SK-N-MC (cell line): ENCODE results near the gene ITPR2.

Experiments used
- EZH2 ChIP-seq: fragments of 200-600 bp; sonication (generic); IDR thresholded peaks from one replicate; pipeline ENCODE4 v1.6.1; 2017; ENCODE audit warnings: antibody characterized with exemption
- POLR2AphosphoS5 ChIP-seq: IDR thresholded peaks from 2 replicates; pipeline ENCODE4 v1.6.1; 2012; ENCODE audit warnings: mild to moderate bottlenecking, low read depth, low read length, borderline replicate concordance

DNA sequence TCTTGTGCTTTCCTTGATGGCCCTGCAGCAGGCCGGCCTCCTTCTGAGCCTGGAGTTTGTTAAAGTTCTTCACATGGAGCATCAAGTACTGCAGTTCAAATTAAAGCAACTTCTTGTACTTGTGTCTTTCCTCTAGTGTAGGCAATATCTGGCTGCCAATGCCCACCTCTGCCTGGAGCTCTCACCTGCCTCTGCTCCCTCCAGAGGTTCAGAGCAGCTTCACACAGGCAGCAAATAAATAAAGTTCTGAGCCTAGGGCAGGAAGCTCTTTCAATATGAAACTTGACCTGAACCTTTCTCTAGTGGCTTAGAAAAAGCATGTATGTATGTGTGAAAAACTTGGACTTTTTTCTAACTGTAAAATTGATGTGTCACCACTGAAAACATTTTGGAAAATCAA, 65.9 kb downstream of the ITPR2 start:
- TF ChIP-seq EZH2, result no peak
- TF ChIP-seq POLR2AphosphoS5, result no peak
